ENCODE results near the gene ASB15.
"Not testable (repeated sequence)": the region's sequence is repeated elsewhere in the genome, so short reads cannot be mapped to it uniquely, and the experiment has no call there.

ASB15 gene

DNA sequence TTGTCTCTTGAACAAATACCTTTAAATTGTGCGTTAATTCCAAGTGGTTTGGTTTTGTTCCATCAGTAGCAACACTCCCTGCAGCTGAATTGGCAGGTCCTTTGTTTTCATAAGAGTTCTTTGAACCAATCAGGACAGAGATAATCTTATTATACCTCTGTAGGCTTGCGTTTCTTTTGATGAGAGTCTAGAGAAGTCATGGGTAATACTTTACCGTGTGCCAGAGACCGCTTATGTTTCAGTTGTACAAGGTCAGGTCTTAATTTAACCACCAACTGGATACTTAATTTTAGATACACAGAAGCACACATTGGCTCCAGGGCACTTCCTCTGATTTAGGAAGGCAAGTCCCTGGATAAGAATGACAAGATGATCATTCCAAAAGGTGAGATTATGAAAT, at the start of gene ASB15:
Gene ASB15, plus strand, starts transcription at position 292 of the 400 bp plus-strand sequence. CDS start 12,682 bp downstream, outside the sequence.
- no peak for DNase-seq (ENCODE audit: extremely low read depth in 1 of 2, low read depth in 1 of 2)

DNA sequence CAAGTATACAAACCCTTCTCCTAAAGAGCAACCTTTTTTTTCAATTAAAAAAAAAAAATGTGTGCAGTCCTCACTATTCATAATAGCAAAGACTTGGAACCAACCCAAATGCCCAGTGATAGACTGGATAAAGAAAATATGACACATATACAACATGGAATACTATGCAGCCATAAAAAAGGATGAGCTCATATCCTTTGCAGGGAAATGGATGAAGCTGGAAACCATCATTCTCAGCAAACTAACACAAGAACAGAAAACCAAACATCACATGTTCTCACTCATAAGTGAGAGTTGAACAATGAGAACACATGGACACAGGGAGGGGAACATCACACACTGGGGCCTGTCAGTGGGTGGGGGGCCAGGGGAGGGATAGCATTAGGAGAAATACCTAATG, 49.5 kb upstream of the ASB15 start:
- not testable (repeated sequence) for DNase-seq (ENCODE audit: extremely low read depth in 1 of 2, low read depth in 1 of 2)

DNA sequence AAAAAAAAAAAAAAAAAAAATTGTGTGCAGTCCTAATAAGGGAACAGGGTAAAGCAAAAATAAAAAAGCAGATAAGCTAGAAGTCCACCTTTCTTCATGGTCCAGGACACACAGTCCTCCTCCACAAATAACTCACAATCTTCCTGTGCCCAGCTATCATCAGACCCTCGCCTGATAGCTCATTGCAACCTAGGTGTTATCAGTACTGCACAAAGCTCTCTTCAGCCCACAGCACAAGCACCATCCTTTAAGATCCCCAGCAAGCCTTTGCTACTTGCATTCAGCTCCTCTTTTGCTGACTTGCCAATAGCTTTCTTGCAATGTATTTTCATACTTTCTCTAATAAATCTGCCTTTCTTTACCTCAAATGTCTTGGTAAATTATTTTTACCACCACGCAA, 49.0 kb upstream of the ASB15 start:
- DNase-seq (ENCODE audit: extremely low read depth in 1 of 2, low read depth in 1 of 2), result no peak

DNA sequence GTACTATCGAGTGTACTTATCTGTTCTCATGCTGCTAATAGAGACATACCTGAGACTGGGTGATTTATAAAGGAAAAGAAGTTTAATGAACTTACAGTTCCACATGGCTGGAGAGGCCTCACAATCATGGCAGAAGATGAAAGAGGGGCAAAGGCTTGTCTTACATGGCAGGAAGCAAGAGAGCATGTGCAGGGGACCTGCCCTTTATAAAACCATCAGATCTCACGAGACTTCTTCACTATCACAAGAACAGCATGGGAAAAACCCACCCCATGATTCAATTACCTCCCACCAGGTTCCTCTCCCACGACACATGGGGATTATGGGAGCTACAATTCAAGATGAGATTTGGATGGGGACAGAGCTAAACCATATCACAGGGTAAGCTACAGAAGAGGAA, 48.5 kb upstream of the ASB15 start:
- no peak for DNase-seq (ENCODE audit: extremely low read depth in 1 of 2, low read depth in 1 of 2)

DNA sequence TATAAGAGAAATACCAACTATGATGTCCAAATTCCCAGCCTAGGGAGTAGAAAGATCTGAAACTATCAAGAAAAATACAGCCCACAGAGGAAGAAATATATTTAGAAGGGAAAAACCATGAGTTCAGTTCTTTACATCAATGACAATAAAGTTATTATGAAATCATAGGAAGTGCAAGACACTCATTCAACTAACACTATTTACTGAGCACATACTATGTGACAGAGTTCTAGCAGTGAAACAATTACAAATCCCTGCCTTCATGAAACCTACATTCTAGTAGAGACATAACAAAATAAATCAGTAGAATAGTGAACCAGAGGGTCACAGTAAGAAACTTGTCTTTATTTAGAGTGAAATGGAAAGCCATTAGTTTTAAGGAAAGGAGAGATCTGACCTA, 46.1 kb upstream of the ASB15 start:
- no peak for DNase-seq (ENCODE audit: extremely low read depth in 1 of 2, low read depth in 1 of 2)

DNA sequence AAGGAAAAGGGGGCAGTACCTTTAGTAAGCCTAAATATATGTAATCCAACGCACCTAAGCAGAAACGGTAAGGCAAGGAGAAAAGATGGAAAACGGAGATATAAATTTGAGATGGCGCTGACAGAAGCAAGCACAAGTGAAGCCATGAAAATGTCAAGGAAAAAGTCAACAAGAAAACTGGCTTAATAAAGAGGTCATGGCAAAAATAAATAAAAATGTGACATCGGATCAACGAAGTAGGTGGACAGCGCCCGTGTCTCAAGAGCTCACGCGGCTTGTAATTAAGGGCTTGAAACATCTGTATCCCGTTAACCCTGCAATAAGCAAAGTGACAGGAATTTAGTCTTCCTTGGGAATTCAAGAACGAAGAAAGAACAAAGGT, 44.6 kb upstream of the ASB15 start:
- DNase-seq (ENCODE audit: extremely low read depth in 1 of 2, low read depth in 1 of 2), result no peak

DNA sequence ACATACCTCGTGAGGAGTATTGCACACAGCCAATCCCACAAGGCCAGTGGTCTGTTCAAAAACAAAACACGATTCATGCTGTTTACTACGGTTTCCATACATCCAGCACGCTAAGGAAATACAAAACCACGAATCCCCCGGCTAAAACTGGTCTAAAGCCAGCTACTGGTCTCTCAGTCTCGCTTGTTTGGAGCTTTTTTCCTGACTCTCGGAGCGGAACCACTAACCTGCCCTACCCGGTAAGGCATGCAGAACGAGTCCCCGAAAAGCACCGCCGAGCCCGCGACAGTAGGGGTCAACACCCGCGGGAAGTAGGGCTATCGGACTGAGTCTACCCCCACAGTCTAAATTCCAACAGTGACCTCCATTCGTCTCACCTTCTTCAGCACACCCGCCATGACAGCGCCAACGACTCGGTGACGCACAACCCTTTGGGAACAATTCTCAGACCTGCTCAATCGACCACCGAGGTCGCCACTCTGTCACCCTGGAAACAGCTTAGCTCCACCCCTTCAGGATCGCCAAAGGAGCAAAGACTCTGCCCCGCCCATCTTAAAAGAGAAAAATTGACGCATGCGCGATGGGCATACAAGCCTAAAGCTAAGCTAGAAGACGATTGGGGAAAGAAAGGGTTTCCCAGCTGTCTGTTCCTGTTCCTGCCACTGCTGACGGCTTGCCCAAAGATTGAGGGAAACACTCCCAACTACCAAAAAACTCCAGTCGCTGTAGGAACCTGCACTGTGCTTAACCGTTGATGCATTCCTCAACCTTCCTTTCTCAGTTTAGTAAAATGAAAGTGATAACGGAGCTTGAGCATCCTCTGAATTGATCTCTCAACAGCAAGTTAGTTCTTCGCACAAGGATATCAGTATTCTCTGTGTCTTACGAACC, 44.0 kb upstream of the ASB15 start, which contains the start of gene NDUFA5:
Gene NDUFA5, minus strand, starts transcription at position 421 of the 891 bp plus-strand sequence. Its CDS starts 23 bp downstream, at position 398.
- DNase-seq (ENCODE audit: extremely low read depth in 1 of 2, low read depth in 1 of 2), result peak; percentile 81 to 96

DNA sequence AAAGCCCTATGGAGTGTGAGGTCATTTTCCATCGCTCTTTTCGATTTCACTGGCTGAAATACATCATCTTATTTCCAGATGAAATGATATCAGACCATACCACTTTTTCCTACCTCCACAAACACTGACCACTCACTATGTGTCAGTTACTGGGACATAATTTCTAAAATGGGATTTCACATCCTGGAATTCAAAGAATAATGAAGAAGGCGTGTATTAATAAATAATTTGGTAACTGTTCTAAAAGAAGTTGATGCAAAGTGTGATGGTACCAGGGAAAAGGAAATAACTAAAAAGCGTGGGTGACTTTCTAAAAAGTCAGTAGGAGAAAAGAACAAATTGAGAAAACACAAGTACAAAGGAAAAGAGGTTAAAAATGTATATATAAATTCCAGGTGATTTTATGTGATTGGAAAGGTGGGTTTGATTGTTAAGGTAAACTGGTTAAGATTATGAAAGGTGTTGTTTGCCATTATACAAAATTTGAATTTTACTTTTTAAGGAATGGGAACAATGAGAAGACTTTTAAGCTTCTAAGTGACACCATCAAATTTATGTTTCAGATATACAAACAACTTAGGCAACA, 43.2 kb upstream of the ASB15 start:
- no peak for DNase-seq (ENCODE audit: extremely low read depth in 1 of 2, low read depth in 1 of 2)

DNA sequence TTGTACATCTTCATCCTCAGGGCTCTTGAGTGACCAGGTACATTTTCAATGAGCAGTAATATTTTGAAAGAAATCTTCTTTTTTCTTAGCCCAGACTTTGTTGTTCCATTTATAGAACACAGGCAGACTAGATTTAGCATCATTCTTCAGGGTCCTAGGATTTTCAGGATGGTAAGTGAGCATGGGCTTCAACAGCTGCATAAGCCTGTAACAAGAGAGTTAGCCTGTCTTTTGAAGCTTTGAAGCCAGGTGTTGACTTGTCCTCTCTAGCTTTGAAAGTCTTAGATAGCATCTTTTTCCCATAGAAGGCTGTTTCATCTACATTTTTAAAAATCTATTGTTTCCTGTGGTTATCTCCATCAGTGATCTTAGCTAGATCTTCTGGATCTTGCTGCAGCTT, 39.5 kb upstream of the ASB15 start:
- no peak for DNase-seq (ENCODE audit: extremely low read depth in 1 of 2, low read depth in 1 of 2)

DNA sequence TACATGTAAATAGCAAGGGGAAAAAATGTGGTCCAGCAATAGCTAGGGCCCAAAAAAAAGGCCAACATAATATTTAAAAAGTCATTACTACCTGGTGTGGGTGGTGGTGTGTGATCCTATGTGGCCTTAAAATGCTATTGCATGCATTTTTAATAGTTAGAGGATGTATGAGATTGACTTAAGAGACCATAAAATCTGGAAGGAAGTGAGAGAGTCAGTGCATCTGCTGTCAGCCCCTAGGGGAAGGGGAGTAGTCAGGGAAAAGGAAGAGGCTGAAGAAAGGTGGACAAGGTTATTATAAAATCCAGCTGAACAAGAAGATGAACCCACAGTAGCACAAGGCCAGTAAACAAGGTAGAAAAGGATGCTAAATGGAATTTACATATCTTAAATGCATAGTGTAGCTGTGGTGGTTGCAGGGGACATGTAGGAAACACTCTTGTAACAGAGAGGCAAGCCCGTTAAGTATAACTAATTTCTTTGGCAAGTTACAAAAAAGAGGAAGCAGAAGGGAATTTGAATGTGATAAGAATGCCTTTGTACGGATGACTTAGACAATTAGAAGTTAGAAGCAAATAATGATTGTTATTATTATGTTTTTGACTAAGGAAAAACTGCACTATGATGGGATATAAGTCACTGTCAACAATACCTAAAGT, 32.1 kb upstream of the ASB15 start:
- DNase-seq (ENCODE audit: extremely low read depth in 1 of 2, low read depth in 1 of 2), result no peak

DNA sequence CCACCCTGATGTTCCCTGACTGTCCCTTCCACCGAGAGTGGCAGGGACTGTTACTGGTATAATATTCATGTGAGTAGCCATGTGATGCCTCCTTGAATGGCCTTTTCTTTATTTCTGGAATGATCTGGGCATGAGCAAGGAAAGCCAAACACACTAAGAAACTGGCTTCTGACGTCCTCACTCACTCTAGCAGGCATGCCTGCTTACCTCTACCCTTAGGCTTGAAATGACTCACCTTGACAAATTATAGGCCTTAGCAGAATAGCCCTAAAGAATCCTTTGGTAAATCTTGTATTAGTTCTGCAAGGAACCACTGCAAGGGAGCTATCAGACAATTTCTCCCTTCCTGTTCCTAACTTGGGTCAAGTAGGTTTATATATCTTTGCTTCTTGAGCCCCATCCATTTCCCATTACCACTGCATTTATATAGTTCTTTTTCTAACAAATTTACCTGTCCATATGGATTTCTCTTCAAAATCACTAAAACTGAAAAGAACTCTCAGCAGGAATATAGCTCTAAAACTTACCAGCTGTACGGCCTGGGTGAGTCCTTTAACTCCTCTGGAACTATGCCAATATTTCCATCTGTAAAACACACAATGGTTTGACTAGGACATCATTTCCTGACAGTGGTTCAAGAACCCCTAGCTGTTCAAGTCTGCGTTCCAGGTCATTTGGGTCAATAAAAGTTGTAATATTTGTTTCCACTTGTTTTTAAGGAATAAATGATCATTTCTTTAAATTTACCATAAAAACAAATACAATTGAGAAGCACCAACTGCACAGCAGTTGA, 31.0 kb upstream of the ASB15 start:
- DNase-seq (ENCODE audit: extremely low read depth in 1 of 2, low read depth in 1 of 2), result no peak

DNA sequence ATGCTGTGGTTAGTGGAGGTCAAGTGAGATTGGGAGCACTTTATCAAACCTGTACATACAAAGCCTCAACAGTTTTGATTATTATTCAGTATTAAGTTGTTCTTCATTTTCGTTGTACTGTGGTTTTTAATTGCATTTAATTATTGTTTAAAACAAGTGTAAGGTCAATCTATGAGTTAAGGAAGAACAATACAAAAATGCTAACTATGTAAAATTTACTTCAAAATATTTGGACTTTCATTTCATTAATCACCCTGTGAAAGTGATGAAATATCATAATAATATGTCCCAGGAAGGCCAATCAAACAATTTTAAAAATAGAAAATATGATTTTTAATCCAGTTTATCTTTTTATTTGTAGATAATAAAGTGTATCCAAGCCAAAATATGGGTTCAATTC, 30.4 kb upstream of the ASB15 start:
- DNase-seq (ENCODE audit: extremely low read depth in 1 of 2, low read depth in 1 of 2), result no peak

DNA sequence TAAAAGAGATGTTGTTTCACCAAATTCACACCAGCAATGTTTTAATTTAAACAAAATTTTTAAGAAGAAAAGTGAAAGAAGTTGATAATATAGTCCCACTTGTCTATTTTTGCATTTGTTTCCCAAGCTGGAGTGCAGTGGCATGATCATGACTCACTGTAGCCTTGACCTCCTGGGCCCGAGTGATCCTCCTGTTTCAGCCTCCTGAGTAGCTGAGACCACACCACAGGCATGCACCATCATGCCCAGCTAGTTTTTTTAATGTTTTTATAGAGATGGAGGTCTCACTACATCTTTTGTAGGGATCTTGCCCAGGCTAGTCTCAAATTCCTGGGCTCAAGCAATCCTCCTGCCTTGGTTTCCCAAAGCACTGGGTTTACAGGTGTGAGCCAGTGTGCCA, 29.9 kb upstream of the ASB15 start:
- no peak for DNase-seq (ENCODE audit: extremely low read depth in 1 of 2, low read depth in 1 of 2)

DNA sequence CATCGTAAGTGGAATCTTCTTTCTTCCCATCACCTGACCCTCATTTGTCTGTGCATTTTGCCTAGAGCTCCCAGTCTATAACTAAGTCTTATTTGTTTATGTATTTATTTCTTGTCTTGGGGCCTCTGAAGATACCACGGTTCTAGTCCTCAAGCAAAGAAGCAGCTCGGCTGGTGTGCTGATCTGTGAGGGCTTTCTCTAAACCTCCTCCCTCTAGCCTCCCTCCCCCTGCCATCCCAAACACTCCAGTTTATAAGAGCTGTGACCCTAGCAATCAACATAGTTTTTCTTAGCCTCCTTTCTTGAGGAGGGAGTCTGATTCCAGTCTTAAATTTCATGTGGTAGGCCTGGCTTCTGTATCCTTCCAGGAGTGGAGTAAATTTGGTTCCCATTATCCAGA, 28.3 kb upstream of the ASB15 start:
- no peak for DNase-seq (ENCODE audit: extremely low read depth in 1 of 2, low read depth in 1 of 2)

DNA sequence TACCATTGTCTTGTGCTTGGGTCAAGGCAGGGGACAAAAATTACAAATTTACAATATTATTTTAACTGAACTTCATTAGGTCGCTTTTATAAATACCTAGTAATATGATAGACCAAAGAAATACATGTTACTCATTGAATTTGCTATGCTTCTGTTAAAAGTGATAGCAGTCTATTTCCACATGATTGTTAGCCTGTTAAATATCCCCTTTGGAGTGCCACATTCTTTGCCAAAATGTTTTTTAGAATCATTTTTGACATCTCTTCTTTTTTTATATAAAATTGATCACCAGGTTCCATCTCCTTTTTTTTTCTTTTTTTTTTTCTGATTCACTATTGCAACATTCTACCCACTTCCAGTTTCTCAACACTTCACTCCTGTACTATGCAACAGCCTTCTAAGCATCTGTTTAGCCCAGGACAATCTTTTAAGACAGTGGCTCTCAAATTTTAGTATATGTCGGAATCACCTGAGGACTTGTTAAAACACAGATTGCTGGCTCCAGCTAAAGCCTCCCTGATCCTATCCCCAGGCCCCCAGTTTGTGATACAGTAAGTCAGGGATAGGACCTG, 27.6 kb upstream of the ASB15 start:
- no peak for DNase-seq (ENCODE audit: extremely low read depth in 1 of 2, low read depth in 1 of 2)

DNA sequence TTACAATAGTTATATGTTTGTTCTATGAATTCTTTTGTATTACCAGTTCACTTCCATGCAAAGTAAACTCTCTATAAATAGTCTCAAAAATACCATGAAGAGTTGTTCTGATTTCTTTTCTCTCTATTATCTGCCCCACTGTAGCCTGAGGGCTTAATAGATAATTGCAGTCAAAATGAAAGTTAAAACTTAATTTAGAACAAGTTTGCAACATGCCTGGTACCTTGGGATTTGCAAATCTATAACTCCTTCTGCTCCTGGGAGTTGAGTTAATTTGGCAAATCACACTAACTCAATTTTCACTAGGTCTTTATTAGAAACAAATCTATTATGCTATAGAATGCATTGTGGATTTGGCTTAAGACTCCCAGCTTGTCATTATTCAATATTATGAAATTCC, 22.2 kb upstream of the ASB15 start:
- no peak for DNase-seq (ENCODE audit: extremely low read depth in 1 of 2, low read depth in 1 of 2)

DNA sequence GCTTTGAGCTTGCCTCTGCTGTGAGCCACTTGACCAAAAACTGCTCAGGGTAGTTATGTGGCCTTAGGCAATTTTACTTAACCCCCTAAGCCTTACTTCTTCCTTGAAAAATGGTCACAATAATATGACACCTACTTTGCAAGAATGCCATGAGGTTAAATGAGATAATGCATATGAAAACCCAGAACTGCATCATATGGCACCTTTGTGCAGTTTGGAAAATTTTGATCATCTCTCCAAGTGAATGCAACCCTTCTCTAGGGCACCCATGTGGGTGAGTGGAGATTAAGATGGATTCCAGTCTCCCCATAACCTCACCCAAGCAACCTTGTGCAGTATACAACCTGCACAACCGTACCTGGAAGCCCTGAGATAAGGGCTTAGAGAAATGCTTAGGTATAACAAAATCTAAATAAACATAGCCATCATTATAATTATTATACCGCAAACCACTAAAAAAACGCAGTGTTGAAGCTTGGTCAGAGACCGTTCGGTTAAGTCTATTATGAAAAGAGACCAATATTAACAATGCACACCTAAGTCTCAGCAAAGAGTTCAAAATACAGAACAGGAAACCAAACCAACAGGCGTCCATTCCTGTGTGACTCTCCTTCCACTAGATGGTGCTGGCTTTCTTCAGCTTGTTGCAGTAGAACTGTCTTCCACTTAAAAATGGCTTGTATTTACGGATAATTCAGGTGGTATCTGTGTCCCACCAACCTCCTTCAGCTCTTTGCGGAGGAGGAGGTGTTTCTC, 21.0 kb upstream of the ASB15 start:
- DNase-seq (ENCODE audit: extremely low read depth in 1 of 2, low read depth in 1 of 2), result no peak

DNA sequence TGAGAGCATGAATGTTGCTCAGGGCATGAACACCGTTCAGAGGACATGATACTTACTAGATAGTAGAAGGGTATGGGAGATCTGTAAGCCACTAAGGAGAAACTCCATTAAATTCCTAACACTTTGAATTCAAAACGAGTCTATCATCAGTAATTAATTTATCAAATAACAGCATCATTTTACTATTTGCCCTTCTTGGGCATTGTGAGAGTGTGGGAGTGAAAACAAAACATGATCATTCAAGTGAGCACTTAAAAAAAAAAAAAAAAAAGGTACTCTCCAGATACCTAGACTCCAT, 20.5 kb upstream of the ASB15 start:
- no peak for DNase-seq (ENCODE audit: extremely low read depth in 1 of 2, low read depth in 1 of 2)

DNA sequence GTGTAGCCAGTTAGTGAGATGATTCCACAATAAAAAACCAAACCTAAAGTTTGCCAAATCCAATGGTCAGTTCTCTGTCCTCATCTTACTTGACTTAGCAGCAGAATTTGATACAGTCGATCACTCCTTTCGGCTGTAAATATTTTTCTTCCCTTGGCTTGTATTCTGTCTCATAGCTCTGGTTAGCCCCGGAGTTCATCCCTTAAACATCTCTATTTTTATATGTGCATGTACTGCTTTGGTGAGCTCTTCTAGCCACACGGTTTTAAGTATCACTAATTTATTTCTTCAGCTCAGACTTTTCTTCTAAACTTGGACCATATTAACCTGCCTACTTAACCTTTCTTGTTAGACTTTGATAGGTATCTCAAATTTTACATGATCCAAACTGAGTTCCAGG, 17.8 kb upstream of the ASB15 start:
- DNase-seq (ENCODE audit: extremely low read depth in 1 of 2, low read depth in 1 of 2), result no peak

DNA sequence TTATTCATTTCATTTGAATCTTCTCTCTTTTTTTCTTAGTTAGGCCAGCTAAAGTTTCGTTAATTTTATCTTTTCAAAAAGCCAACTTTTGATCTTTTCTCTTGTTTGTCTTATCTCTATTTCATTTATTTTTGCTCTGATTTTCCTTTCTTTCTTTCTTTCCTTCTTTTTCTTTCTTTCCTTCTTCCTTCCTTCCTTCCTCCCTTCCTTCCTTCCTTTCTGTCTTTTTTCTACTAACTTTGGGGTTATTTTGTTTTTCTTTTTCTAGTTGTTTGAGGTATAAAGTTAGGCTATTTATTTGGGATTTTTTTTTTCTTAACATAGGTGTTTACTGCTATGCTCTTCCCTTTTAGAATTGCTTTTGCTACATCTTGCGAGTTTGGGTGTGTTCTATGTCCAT, 13.2 kb upstream of the ASB15 start:
- DNase-seq (ENCODE audit: extremely low read depth in 1 of 2, low read depth in 1 of 2), result no peak

Data from stimulated activated CD8-positive, alpha-beta memory T cell treated with anti-CD3 and anti-CD28 coated beads, Interleukin-7, amount 100 ng/mL, for 48 hours (primary cell).